Nephron progenitor cell (in vitro differentiated cells): ENCODE measurements around the gene KIF19.

Source experiments
- DNase-seq: peaks from one replicate; pipeline ENCODE4 v3.0.0; 2021
- H3K27ac Mint-ChIP-seq: 2 replicates; pipeline ENCODE4 v1.8.0; 2021; ENCODE audit warnings: mild to moderate bottlenecking, moderate library complexity, mixed read lengths
- H3K27me3 Mint-ChIP-seq: 2 replicates; pipeline ENCODE4 v1.8.0; 2021; ENCODE audit warnings: mild to moderate bottlenecking, low read depth, mixed read lengths; ENCODE audit not compliant: poor library complexity
- H3K36me3 Mint-ChIP-seq: 2 replicates; pipeline ENCODE4 v1.8.0; 2021; ENCODE audit warnings: low read depth, mixed read lengths
- H3K4me1 Mint-ChIP-seq: 2 replicates; pipeline ENCODE4 v1.8.0; 2021; ENCODE audit warnings: mixed read lengths
- H3K4me3 Mint-ChIP-seq: 2 replicates; pipeline ENCODE4 v1.8.0; 2021; ENCODE audit warnings: mild to moderate bottlenecking, moderate library complexity, mixed read lengths
- H3K9me3 Mint-ChIP-seq: 2 replicates; pipeline ENCODE4 v1.8.0; 2021; ENCODE audit warnings: mild to moderate bottlenecking, moderate library complexity, mixed read lengths
- CTCF ChIP-seq: fragments of 200-600 bp; sonication (generic); IDR thresholded peaks from 2 replicates; pipeline ENCODE4 v1.5.0; 2021; ENCODE audit warnings: antibody characterized with exemption

Gene KIF19

GRCh38 chr17:74289688-74290087 lies 36.3 kb upstream of the KIF19 start:
- Mint-ChIP-seq H3K27me3 (peaks cover 38% of the 10 kb centered on the region), H3K4me1 (peaks cover 10% of the 10 kb centered on the region), H3K9me3 (peaks cover 8% of the 10 kb centered on the region), H3K27ac (no peak overlapping the region), H3K36me3 (no peaks in the 10 kb centered on the region), H3K4me3 (no peak overlapping the region)
- DNase-seq, result no peak
- no peak for TF ChIP-seq CTCF

GRCh38 chr17:74290340-74290739 lies 35.7 kb upstream of the KIF19 start:
- no peak for DNase-seq
- Mint-ChIP-seq H3K36me3 (no peaks in the 10 kb centered on the region), H3K4me3 (no peak overlapping the region)

GRCh38 chr17:74292495-74292894 lies 33.5 kb upstream of the KIF19 start:
- TF ChIP-seq CTCF, result no peak
- Mint-ChIP-seq H3K4me1 (peaks cover 15% of the 10 kb centered on the region), H3K9me3 (peaks cover 16% of the 10 kb centered on the region), H3K27ac (no peak overlapping the region), H3K36me3 (no peaks in the 10 kb centered on the region), H3K4me3 (no peak overlapping the region), H3K27me3 (peaks cover 34% of the 10 kb centered on the region)
- no peak for DNase-seq

More at GRCh38 chr17:74290340-74290739, 35.7 kb upstream of the KIF19 start:
- H3K9me3 Mint-ChIP-seq, result peaks cover 15% of the 10 kb centered on the region
- H3K4me1 Mint-ChIP-seq, result peaks cover 6% of the 10 kb centered on the region
- H3K27ac Mint-ChIP-seq, result no peak overlapping the region
- no peak for TF ChIP-seq CTCF
- peaks cover 38% of the 10 kb centered on the region for H3K27me3 Mint-ChIP-seq

- H3K4me1 Mint-ChIP-seq, result peaks cover 10% of the 10 kb centered on the region
- H3K27ac Mint-ChIP-seq, result peak overlapping the region; percentile 39
- peaks cover 45% of the 10 kb centered on the region for H3K27me3 Mint-ChIP-seq
- no peaks in the 10 kb centered on the region for H3K36me3 Mint-ChIP-seq
- H3K4me3 Mint-ChIP-seq, result no peak overlapping the region
- DNase-seq, result no peak
- TF ChIP-seq CTCF, result no peak
- H3K9me3 Mint-ChIP-seq, result peaks cover 16% of the 10 kb centered on the region
Observed at GRCh38 chr17:74295625-74296547, 30.1 kb upstream of the KIF19 start.

- peak; percentile 48 for DNase-seq
- Mint-ChIP-seq H3K27me3 (peaks cover 49% of the 10 kb centered on the region), H3K4me3 (no peak overlapping the region), H3K27ac (no peak overlapping the region), H3K9me3 (peaks cover 16% of the 10 kb centered on the region), H3K36me3 (no peaks in the 10 kb centered on the region), H3K4me1 (peaks cover 10% of the 10 kb centered on the region)
- TF ChIP-seq CTCF, result peak; percentile 51
Observed at GRCh38 chr17:74296548-74296936, 29.5 kb upstream of the KIF19 start.

GRCh38 chr17:74297941-74298340 lies 28.1 kb upstream of the KIF19 start:
- peaks cover 10% of the 10 kb centered on the region for H3K4me1 Mint-ChIP-seq
- no peak for DNase-seq
- no peaks in the 10 kb centered on the region for H3K36me3 Mint-ChIP-seq
- peaks cover 16% of the 10 kb centered on the region for H3K9me3 Mint-ChIP-seq
- H3K4me3 Mint-ChIP-seq, result no peak overlapping the region
- no peak for TF ChIP-seq CTCF
- H3K27me3 Mint-ChIP-seq, result peaks cover 46% of the 10 kb centered on the region
- H3K27ac Mint-ChIP-seq, result no peak overlapping the region
